HepG2 (cell line): Measurements from ENCODE around the gene TRIM54.

Experiments
- AFF4 ChIP-seq: sonication (generic); formaldehyde crosslinking; IDR thresholded peaks from 2 replicates; pipeline ENCODE4 v1.4.0; 2020; ENCODE audit warnings: missing genetic modification reagents
- CTCF ChIP-seq: sonication (generic); formaldehyde crosslinking; IDR thresholded peaks from 2 replicates; pipeline ENCODE4 v1.5.0; 2020; ENCODE audit warnings: mild to moderate bottlenecking, missing genetic modification reagents, moderate library complexity
- MIER3 ChIP-seq: IDR thresholded peaks from 2 replicates; pipeline ENCODE4 v1.6.1; 2016; ENCODE audit warnings: missing compliant biosample characterization, borderline replicate concordance
- MYC ChIP-seq: sonication (generic); formaldehyde crosslinking; IDR thresholded peaks from 2 replicates; pipeline ENCODE4 v1.9.0; 2021; ENCODE audit warnings: missing genetic modification reagents, borderline replicate concordance
- SRSF1 ChIP-seq: fragments of 200-400 bp; formaldehyde crosslinking; optimal IDR thresholded peaks from 2 replicates; pipeline ENCODE3; 2017; ENCODE audit warnings: mild to moderate bottlenecking, low read depth, low read length, moderate library complexity

DNA sequence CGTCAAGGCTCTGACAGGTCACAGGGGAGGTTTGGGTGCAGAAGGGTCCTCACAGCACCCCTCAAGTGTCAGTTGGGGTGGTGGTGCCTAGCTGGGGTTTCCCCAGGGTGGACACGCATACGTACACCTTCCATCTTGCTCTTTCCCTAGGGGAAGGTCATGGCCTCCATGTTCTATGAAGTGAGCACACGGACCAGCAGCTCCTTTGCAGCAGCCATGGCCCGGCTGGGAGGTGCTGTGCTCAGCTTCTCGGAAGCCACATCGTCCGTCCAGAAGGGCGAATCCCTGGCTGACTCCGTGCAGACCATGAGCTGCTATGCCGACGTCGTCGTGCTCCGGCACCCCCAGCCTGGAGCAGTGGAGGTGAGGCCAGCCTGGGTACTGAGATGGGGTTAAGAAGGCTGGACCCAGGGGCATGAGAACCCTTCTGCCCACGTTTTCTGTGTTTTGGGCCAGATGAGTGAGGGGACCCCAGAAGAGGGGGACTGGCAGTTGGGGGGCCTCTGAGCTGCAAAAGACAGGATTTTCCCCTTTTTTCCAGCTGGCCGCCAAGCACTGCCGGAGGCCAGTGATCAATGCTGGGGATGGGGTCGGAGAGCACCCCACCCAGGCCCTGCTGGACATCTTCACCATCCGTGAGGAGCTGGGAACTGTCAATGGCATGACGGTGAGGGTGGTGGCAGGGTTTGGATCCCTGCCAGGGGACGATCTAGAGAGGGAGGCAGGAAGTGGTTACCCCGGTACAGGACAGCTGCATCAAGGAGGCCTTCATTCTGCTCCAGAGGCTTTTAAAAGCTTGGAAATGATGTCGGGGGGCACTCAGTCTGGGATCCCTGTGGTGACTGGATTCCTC, 40.2 kb upstream of the TRIM54 start:
- TF ChIP-seq CTCF (CRISPR knock-in tag): no peak
- no peak for TF ChIP-seq SRSF1
- no peak for TF ChIP-seq MYC (CRISPR knock-in tag)
- no peak for TF ChIP-seq MIER3 (CRISPR knock-in tag)
- no peak for TF ChIP-seq AFF4 (CRISPR knock-in tag)
